Kidney (tissue), 14 donors: ENCODE data around the gene TMEM183A. TPM values are rescaled to one million over a fixed set of nuclear protein-coding genes. Genes with fewer than 3 reads are reported as not detected.
"Not testable (repeated sequence)": the region's sequence is repeated elsewhere in the genome, so short reads cannot be mapped to it uniquely, and the experiment has no call there.

Source experiments
- DNase-seq, 5 donors: peaks; one replicate each; pipeline ENCODE4 v3.0.0-alpha.2; 2013 to 2020
- FAIRE-seq: peaks from 2 replicates; lab custom pipeline; 2012; peaks lifted over from hg19 to GRCh38; lab: Jason Lieb, UNC
- H3K27ac ChIP-seq, 2 donors: one replicate each; pipeline ENCODE4 v1.7.0; 2013; ENCODE audit warnings: low read depth in 2 of 2, low read length in 2 of 2, inconsistent platforms in 1 of 2
- H3K27me3 ChIP-seq: one replicate; pipeline ENCODE4 v1.7.1; 2013; ENCODE audit warnings: low read length, inconsistent platforms; ENCODE audit not compliant: control insufficient read depth, insufficient read depth
- H3K36me3 ChIP-seq, 3 donors: one replicate each; pipeline versions ENCODE4 v1.7.0 to v1.7.1; 2013; ENCODE audit warnings: low read length in 3 of 3, control low read depth in 1 of 3, inconsistent platforms in 1 of 3; ENCODE audit not compliant: insufficient read depth in 3 of 3, control insufficient read depth in 2 of 3
- H3K4me1 ChIP-seq, 3 donors: one replicate each; pipeline versions ENCODE4 v1.7.0 to v1.7.1; 2013; ENCODE audit warnings: low read length in 3 of 3, inconsistent platforms in 1 of 3, low read depth in 1 of 3; ENCODE audit not compliant: control insufficient read depth in 2 of 3, insufficient read depth in 2 of 3
- H3K4me3 ChIP-seq, 3 donors: one replicate each; pipeline versions ENCODE4 v1.7.0 to v1.8.1; 2013; ENCODE audit warnings: low read length in 3 of 3, control low read depth in 1 of 3, inconsistent platforms in 1 of 3
- H3K9ac ChIP-seq, 3 donors: one replicate each; pipeline versions ENCODE4 v1.7.0 to v1.7.1; 2013; ENCODE audit warnings: low read length in 3 of 3, control low read depth in 1 of 3, inconsistent platforms in 1 of 3
- H3K9me3 ChIP-seq, 3 donors: one replicate each; pipeline versions ENCODE4 v1.7.0 to v1.7.1; 2013; ENCODE audit warnings: low read length in 3 of 3, control low read depth in 1 of 3, inconsistent platforms in 1 of 3; ENCODE audit not compliant: control insufficient read depth in 2 of 3, insufficient read depth in 1 of 3
- CTCF ChIP-seq: IDR thresholded peaks from 3 replicates; pipeline ENCODE4 v1.5.1; 2012; ENCODE audit warnings: mild to moderate bottlenecking, moderate library complexity, borderline replicate concordance; ENCODE audit not compliant: insufficient read depth; ENCODE audit errors: extremely low read depth
- intact Hi-C: fragments of 100-400 bp; cut with DNase I; formaldehyde crosslinking; loops from one replicate; pipeline ENCODE4 v1.11.1; 2022
- polyA plus RNA-seq: library from polyadenylated mRNA; stranded (reverse); fragments of 350-450 nt; fragmentation: Illumina TruSeq; extraction: RNeasy Lipid Tissue Mini Kit (QIAGEN cat#74804); gene quantifications from one replicate; pipeline ENCODE4 v1.2.3, GENCODE V29; 2014; ENCODE audit warnings: low read depth, low replicate concordance; ENCODE audit not compliant: insufficient read depth
- total RNA-seq: library from RNA; stranded (reverse); fragmentation: NEBNext Ultra II Directional; extraction: Animal tissue kit (Norgen Biotek cat#: 25700); gene quantifications from one replicate; pipeline ENCODE4 v1.2.1, GENCODE V29; 2021
- donor health status: control.
- donor health status: control.
- donor health status: control.
- donor health status: control.
- donor health status: control.
- donor health status: DM: yes; HTN: yes; CAD: no.
- donor health status: Normal renal cell carcinoma (clear cell type).

Gene TMEM183A
- total and polyA plus RNA-seq, 2 donors from 2014 or later = 47.5 to 47.9 TPM

GRCh38 chr1:202981939-202982338 lies 25.2 kb upstream of the TMEM183A start:
- FAIRE-seq (no peak), DNase-seq (no peak)
- no peaks in the 10 kb centered on the region for H3K27me3 ChIP-seq
- no peaks in the 10 kb centered on the region for H3K9me3 ChIP-seq
- intact Hi-C loops = no loop called here
- no peaks in the 10 kb centered on the region for H3K4me1 ChIP-seq
- no peak for TF ChIP-seq CTCF
- H3K4me3 ChIP-seq = no peak overlapping the region
- no peaks in the 10 kb centered on the region for H3K36me3 ChIP-seq
- H3K27ac ChIP-seq = no peak overlapping the region
- no peak overlapping the region for H3K9ac ChIP-seq

GRCh38 chr1:202982715-202983430 lies 24.3 kb upstream of the TMEM183A start:
- TF ChIP-seq CTCF = no peak
- no peak overlapping the region for H3K9ac ChIP-seq
- no peaks in the 10 kb centered on the region for H3K27me3 ChIP-seq
- no peaks in the 10 kb centered on the region for H3K9me3 ChIP-seq
- no peaks in the 10 kb centered on the region for H3K36me3 ChIP-seq
- H3K4me3 ChIP-seq = no peak overlapping the region
- no peak overlapping the region for H3K27ac ChIP-seq
- intact Hi-C loops = no loop called here
- DNase-seq = no peak
- FAIRE-seq = no peak
- no peaks in the 10 kb centered on the region for H3K4me1 ChIP-seq

- H3K27ac ChIP-seq, intact Hi-C loops, DNase-seq, H3K27me3 ChIP-seq, H3K4me1 ChIP-seq, H3K9ac ChIP-seq, H3K9me3 ChIP-seq, FAIRE-seq, H3K4me3 ChIP-seq, H3K36me3 ChIP-seq: not testable (repeated sequence)
These were observed 21.1 kb upstream of the TMEM183A start for GRCh38 chr1:202986120-202986519.

- Histone ChIP-seq H3K9me3 (no peaks in the 10 kb centered on the region), H3K27me3 (no peaks in the 10 kb centered on the region), H3K9ac (no peak overlapping the region), H3K4me3 (no peak overlapping the region), H3K27ac (no peak overlapping the region), H3K4me1 (no peaks in the 10 kb centered on the region), H3K36me3 (no peaks in the 10 kb centered on the region)
- intact Hi-C loops = no loop called here
- DNase-seq (no peak), FAIRE-seq (no peak)
- no peak for TF ChIP-seq CTCF
These were observed 19.9 kb upstream of the TMEM183A start for GRCh38 chr1:202987255-202987654.
